HepG2 (cell line): ENCODE results near the gene TARBP2. TPM values are rescaled to one million over a fixed set of nuclear protein-coding genes. Genes with fewer than 3 reads are reported as not detected.
A peak's percentile ranks its signal among the peaks of the same experiment; 100 is the strongest.

Source experiments
- JUND ChIP-seq: sonication (generic); formaldehyde crosslinking; IDR thresholded peaks from 2 replicates; pipeline ENCODE4 v1.8.0; 2022; ENCODE audit warnings: mild to moderate bottlenecking, missing genetic modification reagents
- KDM1A ChIP-seq: IDR thresholded peaks from 2 replicates; pipeline ENCODE4 v1.6.1; 2016; ENCODE audit warnings: missing compliant biosample characterization
- KLF16 ChIP-seq, 2 experiments: sonication (generic) in 1 of 2; formaldehyde crosslinking in 1 of 2; IDR thresholded peaks; 2 replicates each; pipeline versions ENCODE4 v1.6.1 to v1.8.0; 2016 to 2023; ENCODE audit warnings: missing genetic modification reagents in 2 of 2, missing compliant biosample characterization in 1 of 2
- MYC ChIP-seq: sonication (generic); formaldehyde crosslinking; IDR thresholded peaks from 2 replicates; pipeline ENCODE4 v1.9.0; 2021; ENCODE audit warnings: missing genetic modification reagents, borderline replicate concordance
- NR2F1 ChIP-seq, 2 experiments: fragments of 450-650 bp in 1 of 2; formaldehyde crosslinking in 1 of 2; IDR thresholded peaks; 2 replicates each; pipeline versions ENCODE4 v1.5.0 to v1.6.1; 2016 to 2020; ENCODE audit warnings: mild to moderate bottlenecking in 1 of 2, missing compliant biosample characterization in 1 of 2, missing genetic modification reagents in 1 of 2, moderate library complexity in 1 of 2
- PRDM10 ChIP-seq: sonication (generic); formaldehyde crosslinking; IDR thresholded peaks from 2 replicates; pipeline ENCODE4 v1.4.0; 2020; ENCODE audit warnings: low read depth, missing genetic modification reagents
- SMARCE1 ChIP-seq: fragments of 450-650 bp; IDR thresholded peaks from 2 replicates; pipeline ENCODE4 v1.6.1; 2017; ENCODE audit warnings: borderline replicate concordance
- THAP7 ChIP-seq: sonication (generic); formaldehyde crosslinking; IDR thresholded peaks from 2 replicates; pipeline ENCODE4 v1.8.1; 2023; ENCODE audit warnings: mild to moderate bottlenecking, missing genetic modification reagents
- THAP8 ChIP-seq: sonication (generic); formaldehyde crosslinking; IDR thresholded peaks from 2 replicates; pipeline ENCODE4 v1.5.1; 2020; ENCODE audit warnings: missing genetic modification reagents, mild to moderate bottlenecking, borderline replicate concordance
- ZBTB44 ChIP-seq: sonication (generic); formaldehyde crosslinking; IDR thresholded peaks from 2 replicates; pipeline ENCODE4 v1.4.0; 2020; ENCODE audit warnings: missing genetic modification reagents
- ZNF143 ChIP-seq: sonication (generic); formaldehyde crosslinking; IDR thresholded peaks from 2 replicates; pipeline ENCODE4 v1.4.0; 2020; ENCODE audit warnings: missing genetic modification reagents
- ZNF260 ChIP-seq: sonication (generic); formaldehyde crosslinking; IDR thresholded peaks from 2 replicates; pipeline ENCODE4 v1.4.0; 2020; ENCODE audit warnings: missing genetic modification reagents, low read depth, mild to moderate bottlenecking, borderline replicate concordance
- ZNF441 ChIP-seq: sonication (generic); formaldehyde crosslinking; IDR thresholded peaks from 2 replicates; pipeline ENCODE4 v1.7.0; 2021; ENCODE audit warnings: missing genetic modification reagents, borderline replicate concordance
- ZNF503 ChIP-seq: sonication (generic); formaldehyde crosslinking; IDR thresholded peaks from 2 replicates; pipeline ENCODE4 v1.4.0; 2020; ENCODE audit warnings: missing genetic modification reagents
- ZNF550 ChIP-seq: sonication (generic); formaldehyde crosslinking; IDR thresholded peaks from 2 replicates; pipeline ENCODE4 v1.4.0; 2020; ENCODE audit warnings: mild to moderate bottlenecking, missing genetic modification reagents, borderline replicate concordance
- ZNF7 ChIP-seq: IDR thresholded peaks from 2 replicates; pipeline ENCODE4 v1.6.1; 2016; ENCODE audit warnings: missing biosample characterization, missing genetic modification reagents
- ZNF883 ChIP-seq: sonication (generic); formaldehyde crosslinking; IDR thresholded peaks from 2 replicates; pipeline ENCODE4 v1.5.1; 2020; ENCODE audit warnings: mild to moderate bottlenecking, missing genetic modification reagents; ENCODE audit errors: not compliant biosample characterization
- ZSCAN20 ChIP-seq: sonication (generic); formaldehyde crosslinking; IDR thresholded peaks from 2 replicates; pipeline ENCODE4 v1.4.0; 2020; ENCODE audit warnings: missing genetic modification reagents, mild to moderate bottlenecking, borderline replicate concordance
- polyA plus RNA-seq, 8 experiments: library from polyadenylated mRNA; depleted of rRNA in 3 of 8; stranded (reverse) in 7 of 8; unstranded in 1 of 8; fragments of >200 nt; fragmentation: Illumina TruSeq in 4 of 8; extraction: Trizol in 4 of 8; gene quantifications; 2 replicates each; pipeline versions ENCODE4 v1.2.1 to v1.2.3, GENCODE V29; 2011 to 2016; ENCODE audit warnings: low read depth in 4 of 8, missing spikeins in 1 of 8, mixed read lengths in 1 of 8; ENCODE audit not compliant: insufficient read depth in 1 of 8
- total RNA-seq, 5 experiments: library from RNA; depleted of rRNA; stranded (reverse); fragments of >200 nt; fragmentation: Illumina TruSeq; extraction: Trizol; gene quantifications; 2 replicates each; pipeline ENCODE4 v1.2.3, GENCODE V29; 2016; ENCODE audit warnings: low read depth in 1 of 5

Gene TARBP2
- total and polyA plus RNA-seq, 2 of the 13 experiments (the other 11 are each of a cell fraction or from before 2014, with no cell fraction given), result 47.0 to 55.5 TPM

- no peak for TF ChIP-seq ZNF7 (CRISPR knock-in tag)
- peak; percentile 60; the same call in 1 of the 2 replicates for TF ChIP-seq MYC (CRISPR knock-in tag)
- no peak for TF ChIP-seq KLF16 (CRISPR knock-in tag; IDR thresholded peaks at IDR 0.05)
- no peak for TF ChIP-seq THAP8
- no peak for TF ChIP-seq ZSCAN20 (CRISPR knock-in tag)
- TF ChIP-seq PRDM10, result no peak
- TF ChIP-seq THAP7, result no peak
- no peak for TF ChIP-seq NR2F1 (CRISPR knock-in tag; IDR thresholded peaks at IDR 0.05)
- no peak for TF ChIP-seq KDM1A
- no peak for TF ChIP-seq ZNF260 (CRISPR knock-in tag)
- TF ChIP-seq ZNF883 (CRISPR knock-in tag), result no peak
- TF ChIP-seq ZNF550, result no peak
- 0 out of 2 replicates have a peak, but pooled peaks have one; percentile 48 for TF ChIP-seq ZNF143 (CRISPR knock-in tag)
- TF ChIP-seq ZNF441 (CRISPR knock-in tag), result no peak
- no peak for TF ChIP-seq JUND (CRISPR knock-in tag)
- TF ChIP-seq ZNF503 (CRISPR knock-in tag), result no peak
- TF ChIP-seq SMARCE1, result no peak
- TF ChIP-seq ZBTB44 (CRISPR knock-in tag), result no peak
Measured at GRCh38 chr12:53492830-53493609, 8.1 kb upstream of the TARBP2 start (continued).
